ENCODE data around the gene SHISAL2A.

SHISAL2A gene

DNA sequence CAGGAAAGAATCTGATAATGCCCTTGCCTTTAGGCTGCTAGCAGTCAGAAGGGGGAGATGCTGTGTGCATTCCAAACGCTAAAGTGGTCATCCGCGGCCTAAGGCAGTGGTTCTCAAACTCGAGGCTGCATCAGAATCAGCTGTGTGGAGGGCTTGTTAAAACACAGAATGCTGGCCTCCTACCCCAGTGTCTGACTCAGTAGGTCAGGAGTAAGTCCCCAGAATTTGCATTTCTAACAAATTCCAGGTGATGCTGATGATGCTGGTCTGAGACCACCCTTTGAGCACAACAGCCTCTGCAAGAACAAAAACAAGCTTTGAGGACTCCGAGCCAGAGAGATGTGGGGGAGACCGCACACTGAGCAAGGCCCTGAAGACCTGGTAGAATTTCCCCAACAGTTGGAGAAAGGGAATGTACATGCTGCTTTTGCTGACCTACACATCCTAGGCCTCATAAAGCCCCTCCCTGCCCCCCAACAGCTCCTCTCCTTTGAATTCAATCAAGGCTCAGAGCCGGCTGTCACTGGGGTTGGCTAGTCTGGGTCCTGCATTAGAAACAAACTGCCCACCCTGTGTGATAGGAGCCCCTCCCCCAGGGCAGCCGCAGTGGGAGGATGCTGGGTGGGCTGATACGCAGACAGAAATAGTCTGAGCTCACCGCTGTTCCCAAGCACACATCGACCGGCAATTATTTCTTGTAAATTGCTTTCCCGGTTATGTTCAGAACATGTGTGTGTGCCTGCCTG lies 27.1 kb downstream of the SHISAL2A start:
- DNase-seq (ENCODE audit: low spot score): no peak

DNA sequence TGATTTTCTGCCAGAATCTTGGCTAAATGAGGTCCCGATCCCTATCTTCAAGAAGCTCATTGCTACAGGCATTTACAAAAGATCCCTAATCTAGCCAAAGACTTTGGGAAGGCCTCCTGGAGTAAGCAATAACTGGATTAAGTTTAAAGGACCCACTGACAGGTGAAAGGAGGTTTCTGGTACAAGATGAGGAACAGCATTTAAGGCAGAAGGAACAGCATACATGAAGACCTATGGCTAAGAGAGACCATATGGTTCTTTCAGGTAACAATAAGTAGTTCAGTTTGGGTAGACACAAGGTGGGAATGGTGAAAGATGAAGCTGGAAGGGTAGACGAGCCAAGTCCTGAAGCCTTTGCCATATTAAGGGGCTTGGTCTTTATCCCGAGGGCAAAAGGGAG lies 27.8 kb downstream of the SHISAL2A start:
- DNase-seq (ENCODE audit: low spot score): no peak

DNA sequence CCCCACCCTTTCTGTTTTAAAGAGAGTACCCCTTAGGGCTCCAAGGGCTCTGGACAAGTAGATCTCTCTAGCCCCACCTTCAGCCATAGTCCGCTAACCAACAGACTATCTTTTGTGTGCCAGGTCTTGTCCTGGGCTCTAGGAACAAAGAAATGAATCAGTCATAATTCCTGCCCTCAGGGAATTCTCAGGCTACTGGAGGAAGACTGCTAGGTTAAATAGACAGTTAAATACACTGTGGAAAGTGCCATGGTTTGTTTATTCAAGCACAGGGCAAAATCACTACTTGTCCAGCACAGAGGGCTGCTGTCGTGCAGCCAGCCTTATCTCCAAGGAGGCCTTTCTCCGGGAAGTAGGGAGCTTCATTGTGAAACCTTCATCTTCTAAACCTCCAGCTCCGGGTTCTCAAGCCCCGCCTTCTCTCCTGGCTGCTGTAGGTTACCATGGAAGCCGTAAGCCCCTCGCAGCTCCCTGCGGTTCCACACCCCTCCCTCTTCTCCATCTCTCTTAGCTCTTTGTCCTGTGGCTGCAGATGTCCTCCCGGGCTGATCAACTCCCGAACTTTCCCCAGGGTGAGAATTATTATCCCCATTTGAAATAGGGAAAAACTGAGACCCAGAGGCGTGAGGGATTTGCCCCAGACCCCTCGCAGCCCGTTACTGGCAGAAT lies 29.8 kb downstream of the SHISAL2A start:
- DNase-seq (ENCODE audit: low spot score): no peak

DNA sequence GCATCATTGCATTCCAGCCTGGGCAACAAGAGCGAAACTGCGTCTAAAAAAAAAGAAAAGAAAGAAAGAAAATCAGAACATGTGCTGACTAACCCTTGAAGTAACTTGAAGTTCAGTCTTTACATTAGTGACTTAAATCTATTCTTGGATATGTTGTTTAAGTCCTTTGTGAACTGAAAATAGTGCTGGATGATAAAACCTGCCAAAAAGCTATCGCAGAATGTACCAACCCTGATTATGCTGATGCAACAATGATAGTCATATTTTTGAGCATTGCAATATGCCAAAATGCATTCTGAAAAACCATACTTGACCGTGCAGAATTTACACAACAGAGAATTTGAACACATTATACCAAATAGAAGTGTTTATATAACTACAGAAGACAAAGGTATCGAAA lies 30.7 kb downstream of the SHISAL2A start:
- no peak for DNase-seq (ENCODE audit: low spot score)

DNA sequence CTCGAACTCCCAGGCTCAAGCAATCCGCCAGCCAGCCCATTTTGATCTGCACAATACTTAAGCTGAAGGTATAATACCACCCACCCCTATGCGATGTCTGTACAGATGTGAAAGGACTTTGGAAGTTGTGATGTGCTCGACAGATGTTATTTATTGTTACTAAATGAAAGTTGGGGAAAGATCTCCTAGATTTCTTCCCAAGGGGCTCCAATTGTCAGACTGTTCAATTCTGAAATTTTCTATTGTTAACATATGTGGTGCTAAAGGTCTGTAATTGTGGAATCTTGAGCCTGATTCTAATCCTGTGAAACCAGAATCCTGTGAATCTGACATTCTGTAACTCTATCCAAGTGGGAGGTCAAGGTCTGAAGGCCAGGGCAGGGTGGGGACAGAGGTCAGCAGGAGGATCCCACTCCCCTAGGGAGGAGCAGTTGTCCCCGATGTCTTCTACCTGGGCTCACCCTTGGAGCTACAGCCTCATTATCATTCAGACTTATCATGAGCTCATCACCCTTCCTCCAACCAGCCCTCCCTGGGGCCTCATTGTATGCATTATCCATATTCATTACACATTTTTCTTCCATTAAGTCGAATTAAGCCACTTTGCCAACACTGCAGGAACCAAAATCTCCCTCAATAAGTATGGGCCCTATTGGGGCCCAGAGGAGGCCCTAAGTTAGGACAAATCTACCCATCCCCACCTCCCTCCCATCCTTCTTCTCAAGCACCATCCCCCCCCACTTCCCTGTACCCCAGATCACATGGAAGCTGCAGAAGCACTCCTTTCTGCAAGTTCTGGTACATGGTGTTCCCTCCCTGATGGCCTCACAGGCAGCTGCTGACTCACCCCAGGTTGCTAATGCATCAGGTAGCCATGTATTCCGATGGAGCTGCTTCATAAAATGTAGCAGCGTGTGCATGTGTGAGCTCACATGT lies 32.3 kb downstream of the SHISAL2A start:
- no peak for DNase-seq (ENCODE audit: low spot score)

DNA sequence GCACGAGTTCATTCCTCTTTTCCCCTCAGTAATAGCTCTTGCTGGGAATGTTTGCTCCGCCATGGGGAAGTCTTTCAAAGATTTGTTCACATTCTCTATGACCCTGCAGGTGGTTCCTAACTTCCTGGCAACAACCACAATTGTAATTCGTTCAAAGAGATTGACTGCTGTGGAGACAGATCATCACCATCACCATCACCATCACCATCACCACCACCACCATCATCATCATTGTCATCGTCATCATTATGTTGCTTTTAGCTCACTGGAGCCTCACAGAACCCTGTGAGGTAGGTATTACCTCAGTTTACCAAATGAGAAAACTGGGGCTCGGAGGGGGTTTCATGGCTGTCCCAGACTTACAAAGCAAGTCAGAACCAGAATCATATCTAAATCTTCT lies 34.3 kb downstream of the SHISAL2A start:
- no peak for DNase-seq (ENCODE audit: low spot score)

DNA sequence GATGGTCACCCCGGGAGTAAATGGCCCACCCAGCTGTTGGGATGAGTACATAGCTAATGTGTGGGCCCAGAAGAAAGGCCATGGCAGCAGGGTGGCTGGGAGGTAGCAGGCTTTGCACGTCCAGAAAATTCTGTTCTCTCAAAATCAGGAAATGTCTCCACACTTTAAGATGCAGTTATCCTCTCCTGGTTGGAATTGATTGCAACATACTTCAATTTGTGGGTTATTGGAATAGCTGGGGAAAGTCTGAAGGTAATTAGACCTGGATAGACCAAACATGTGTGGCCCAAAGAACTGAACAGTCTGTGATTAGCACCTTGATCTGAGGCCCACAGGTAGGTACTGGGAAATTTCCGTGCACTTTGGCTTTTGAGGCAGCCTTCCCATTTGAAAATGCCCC lies 35.0 kb downstream of the SHISAL2A start:
- DNase-seq (ENCODE audit: low spot score): no peak

DNA sequence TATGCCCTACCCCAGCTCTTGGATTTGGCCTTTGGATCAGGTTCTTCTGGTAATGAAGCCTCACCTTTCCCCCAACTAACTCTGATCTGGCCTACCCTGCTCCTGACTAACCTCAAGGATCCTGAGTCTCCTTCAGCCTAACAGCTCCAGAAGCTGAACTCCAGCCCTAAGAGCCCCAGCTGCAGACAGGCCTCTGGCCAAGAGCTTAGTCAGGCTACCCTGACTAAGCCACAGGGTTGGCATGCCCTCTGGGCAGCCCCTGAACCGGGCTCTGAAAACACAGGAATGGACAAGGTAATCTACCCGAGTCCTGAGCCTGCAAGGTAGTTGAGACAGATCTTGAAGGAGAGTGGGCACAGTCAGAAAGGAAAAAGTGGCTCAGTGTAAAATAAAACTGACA lies 35.7 kb downstream of the SHISAL2A start:
- DNase-seq (ENCODE audit: low spot score): no peak

DNA sequence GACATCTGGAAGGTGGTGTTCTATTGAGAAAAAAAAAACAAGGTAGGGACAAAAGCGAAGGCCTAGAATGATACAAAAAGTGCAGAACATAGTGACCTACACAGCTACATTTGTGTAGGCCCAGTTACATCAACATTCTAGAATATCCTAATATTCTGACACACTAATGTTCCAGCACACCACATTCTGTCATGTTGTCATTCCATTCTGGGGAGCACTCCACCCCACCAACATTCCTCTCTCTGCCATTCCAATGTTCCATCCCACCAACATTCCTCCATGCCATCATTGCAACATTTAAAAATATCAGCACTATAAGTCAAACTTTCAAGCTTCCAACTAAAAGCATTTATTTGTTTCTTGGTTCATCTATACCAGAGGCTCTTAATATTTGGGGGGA lies 36.7 kb downstream of the SHISAL2A start:
- DNase-seq (ENCODE audit: low spot score): no peak

DNA sequence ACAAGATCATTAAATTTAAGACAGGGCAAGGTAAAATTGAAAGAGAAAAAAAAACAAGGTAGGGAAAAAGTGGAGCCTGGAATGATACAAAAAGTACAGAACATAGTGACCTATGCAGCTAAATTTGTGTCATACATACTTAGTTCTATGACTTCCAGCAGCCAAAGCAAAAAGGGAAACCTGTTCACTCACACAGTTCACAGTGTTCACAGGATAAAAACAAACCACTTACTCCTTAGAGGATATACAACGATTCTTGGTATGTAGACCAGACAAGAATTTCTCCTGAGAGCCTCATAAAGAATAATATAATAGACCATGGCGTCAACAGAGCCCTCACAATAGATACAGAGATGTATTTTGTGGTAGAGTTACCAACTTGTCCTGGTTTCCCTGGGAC lies 37.6 kb downstream of the SHISAL2A start:
- no peak for DNase-seq (ENCODE audit: low spot score)

DNA sequence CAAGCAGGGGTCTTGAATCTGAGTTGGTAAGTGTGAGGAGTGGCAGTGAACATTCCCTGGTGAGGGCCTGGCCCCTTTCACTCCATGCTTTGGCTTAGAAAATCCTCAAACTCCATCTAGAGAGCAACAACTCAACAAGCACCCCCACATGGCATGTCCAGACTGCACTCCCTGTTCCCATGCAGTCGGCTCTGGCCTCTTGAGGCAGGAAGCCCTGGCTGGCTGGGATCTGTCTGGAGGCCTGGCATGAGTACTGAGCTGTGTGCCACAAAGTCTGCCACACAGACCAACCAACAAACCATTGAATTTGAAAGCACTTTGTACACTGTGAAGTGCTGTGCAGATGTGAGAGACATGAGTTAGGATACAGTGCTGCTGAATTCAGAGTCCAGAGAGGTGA lies 40.0 kb downstream of the SHISAL2A start:
- no peak for DNase-seq (ENCODE audit: low spot score)

DNA sequence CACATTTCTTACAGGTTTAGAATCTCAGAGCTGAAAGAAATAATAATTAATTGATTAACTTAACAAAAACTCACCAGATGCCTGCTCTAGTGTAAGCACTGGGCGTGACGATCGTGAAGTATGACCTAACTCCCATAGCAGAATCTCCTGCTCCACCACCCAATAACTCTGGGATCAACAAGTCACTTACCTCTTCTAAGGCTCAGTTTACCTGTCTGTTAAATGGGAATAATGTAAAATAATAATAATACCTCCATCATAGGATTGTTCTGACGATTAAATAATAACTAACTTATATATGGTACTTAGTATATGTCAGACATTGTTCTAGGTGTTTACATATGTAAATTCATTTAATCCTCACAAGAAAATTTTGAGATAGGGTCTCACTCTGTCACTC lies 40.5 kb downstream of the SHISAL2A start:
- DNase-seq (ENCODE audit: low spot score): no peak

DNA sequence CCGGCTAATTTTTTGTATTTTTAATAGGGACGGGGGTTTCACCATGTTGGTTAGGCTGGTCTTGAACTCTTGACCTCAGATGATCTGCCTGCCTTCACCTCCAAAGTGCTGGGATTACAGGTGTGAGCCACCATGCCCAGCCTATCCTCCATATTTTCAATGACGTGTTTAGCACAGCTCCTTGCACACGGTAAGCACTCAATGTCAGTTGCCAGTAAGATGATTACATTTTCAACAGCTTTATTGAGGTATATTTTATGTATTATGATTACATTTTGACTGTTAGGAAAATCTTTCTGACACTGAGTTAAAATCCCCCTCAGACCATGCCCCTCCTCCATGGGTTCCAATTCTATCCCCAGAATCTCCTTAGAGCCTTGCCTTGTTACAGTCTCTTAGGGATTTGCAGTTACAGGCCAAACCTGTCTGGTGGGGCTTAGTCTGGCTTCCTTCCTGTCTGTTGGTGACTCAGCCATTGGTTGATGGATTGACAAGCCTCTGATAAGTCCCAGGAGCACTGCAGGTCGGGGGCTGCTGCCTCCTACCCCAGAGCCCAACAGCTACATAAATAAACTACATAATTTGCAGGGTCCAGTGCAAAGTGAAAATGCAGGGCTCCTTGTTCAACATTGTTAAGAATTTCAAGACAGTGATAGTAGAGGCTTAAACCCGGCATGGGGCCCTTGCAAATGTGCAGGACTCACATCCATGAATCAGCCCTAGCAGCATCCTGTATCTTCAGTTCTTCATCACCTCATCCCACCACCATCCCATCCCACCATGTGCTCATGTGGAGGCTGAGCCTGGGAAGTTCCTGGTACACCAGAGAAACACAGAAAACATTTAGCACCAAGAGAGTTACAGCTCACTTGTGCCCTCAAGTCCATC lies 41.8 kb downstream of the SHISAL2A start:
- DNase-seq (ENCODE audit: low spot score): no peak

DNA sequence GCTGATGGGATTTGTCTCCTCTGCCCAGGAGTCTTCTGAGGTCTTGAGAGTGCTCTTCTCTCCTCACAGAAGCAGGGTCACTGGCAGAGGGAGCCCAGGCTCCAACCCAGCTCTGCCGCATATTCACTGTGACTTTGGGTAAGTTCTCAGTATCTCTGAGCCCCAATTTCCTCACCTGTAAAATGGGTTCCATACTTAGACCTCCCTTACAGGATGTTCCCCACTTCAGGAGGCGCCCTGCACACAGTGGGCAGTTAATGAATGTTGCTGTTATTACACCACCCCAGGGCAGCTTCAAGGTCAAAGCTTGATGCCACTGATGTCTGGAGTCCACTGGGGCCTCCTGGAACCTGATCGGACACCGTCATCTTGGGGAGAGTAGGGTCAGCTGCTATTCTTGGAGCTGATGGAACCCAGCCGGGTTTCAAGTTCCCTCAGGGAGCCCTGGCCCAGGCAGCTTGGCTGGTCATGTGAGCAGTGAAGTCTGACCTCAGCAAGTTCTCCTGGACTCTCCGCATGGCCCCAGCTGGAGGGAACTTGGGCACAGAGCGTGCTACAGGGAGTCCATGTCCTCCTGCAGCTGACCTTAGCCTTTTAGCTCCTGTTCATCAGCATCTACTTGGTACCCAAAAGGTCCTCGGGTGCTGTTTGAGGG lies 43.4 kb downstream of the SHISAL2A start:
- DNase-seq (ENCODE audit: low spot score): peak; percentile 38

DNA sequence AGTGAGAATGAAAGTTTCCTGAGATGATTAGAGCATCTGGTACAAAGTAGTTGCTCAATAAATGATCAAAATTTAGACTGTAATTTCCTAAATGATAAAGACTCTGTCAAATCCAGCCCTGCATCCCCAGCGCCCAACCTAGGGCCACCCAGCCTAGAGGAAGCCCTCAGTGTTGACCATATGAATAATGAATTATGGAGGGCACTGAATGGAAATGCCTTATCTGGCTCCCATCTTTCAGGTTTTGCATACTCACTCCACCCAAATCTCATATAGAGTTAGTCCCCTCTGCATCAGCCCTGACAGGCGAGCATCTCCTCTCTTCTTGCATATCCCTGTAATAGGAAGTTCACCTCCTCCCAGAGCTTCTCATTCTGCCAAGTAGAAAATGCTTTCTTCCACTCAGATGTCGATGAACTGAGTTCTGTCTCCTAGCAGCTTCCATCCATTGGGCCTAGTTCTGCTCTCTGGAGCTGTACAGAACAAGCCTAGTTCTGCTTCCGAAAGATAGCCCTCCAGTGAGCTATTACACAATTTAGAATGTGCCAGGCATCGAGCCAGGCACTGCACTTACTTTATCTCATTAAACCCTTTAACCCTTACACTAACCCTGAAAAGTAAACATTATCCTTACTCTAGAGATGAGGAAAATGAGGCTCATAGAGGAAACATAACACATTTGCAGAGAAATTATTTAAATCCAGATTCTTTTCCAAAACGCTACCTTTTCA lies 44.3 kb downstream of the SHISAL2A start:
- DNase-seq (ENCODE audit: low spot score): no peak

DNA sequence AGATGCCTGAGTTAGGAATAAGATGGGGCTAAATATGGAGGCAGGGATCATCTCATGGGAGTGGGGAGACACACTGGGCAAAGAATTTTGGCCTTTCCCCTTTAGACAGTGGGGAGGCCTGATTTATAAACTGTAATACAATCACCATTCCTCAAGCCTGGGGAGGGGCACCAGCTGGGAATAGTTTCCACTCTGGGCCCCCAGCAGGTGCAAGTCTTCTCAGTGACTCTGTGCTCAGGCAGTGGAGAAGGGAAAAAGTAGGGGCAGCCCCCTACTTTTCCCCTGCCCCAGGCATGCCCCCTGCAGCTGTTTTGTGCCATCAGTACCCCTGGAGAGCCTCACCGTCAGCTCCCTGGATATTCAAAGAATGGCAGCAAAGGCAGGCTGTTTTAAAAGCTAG lies 46.1 kb downstream of the SHISAL2A start:
- DNase-seq (ENCODE audit: low spot score): no peak

DNA sequence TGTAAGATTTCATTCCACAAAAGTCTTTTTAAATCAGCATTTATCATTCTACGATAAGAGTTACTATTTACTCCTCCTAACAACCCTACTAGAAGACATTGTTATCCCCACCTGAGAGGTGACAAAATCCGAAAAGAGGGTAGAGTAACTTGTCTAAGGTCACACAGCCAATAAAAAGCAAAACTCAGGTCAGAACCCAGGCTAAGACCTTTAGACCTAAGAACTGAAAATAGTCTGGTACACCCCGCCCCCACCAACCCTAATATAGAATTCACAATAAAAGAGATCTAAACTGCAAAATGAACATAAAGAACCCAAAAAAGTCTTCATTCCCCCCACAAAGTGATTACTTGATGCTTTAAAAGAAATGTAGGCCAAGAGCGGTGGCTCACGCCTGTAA lies 46.5 kb downstream of the SHISAL2A start:
- DNase-seq (ENCODE audit: low spot score): no peak

DNA sequence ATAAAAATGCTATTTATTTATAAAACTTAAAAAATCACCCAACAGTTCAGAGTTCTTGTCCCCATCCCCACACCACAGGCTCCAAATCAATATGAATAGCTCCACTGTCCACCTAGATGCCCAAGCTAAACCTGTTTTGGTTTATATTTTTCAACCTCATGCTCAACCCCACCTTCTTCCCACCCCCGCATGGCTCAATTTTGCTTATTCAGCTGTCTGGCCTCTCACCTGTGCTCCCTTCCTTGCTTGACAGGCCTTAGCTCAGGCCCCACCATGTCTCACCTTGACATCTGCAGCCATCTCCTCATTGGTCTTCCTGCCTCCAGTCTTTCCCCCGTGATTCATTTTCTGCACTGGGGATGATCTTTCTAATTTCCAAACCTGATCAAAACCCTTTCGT lies 47.4 kb downstream of the SHISAL2A start:
- DNase-seq (ENCODE audit: low spot score): no peak

DNA sequence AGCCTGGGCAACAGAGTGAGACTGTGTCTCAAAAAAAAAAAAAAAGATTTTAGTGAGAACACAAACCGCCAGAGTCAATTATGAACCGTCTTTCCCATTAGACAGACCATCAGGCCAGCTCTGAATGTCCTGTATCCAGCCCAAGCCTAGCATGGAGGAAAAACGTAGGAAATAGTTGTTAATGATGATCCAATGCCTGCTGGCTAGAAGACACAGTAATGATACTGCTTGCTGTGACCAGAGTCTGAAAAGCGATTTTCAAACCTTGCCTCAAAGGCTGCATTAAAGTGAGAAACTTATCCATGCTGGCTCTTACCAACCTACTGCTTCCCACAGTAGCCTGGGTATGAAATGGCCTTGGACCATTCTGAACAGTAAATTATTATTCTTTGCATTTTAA lies 48.2 kb downstream of the SHISAL2A start:
- DNase-seq (ENCODE audit: low spot score): no peak

DNA sequence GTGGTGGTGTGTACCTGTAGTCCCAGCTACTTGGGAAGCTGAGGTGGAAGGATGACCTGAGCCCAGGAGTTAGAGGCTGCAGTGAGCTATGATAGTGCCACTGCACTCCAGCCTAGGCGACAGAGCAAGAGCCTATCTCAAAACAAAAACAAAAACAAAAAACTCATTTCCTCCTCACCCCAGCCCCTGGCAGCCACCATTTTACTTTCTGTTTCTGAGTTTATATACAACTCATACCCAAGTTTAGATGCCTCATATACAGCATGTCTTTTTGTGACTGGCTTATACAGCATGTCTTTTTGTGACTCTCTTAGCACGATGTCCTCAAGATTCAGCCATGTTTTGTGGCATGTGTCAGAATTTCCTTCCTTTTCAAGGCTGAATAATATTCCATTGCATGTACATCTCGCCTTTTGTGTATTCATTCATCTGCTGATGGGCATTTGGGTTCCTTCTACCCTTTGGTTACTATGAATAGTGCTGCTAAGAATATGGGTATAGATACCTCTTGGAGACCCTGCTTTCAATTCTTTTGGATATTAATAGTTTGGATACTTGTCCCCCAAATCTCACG lies 50.5 kb downstream of the SHISAL2A start:
- DNase-seq (ENCODE audit: low spot score): no peak

Data from putamen (tissue), 1 donor.